HepG2 (cell line): Measurements from ENCODE around the gene ICAM5. TPM values are rescaled to one million over a fixed set of nuclear protein-coding genes. Genes with fewer than 3 reads are reported as not detected.

Experiments used
- CHD2 ChIP-seq: IDR thresholded peaks from 2 replicates; pipeline ENCODE4 v1.6.1; 2011; ENCODE audit warnings: low read depth, low read length, improper control_type of control experiment
- ESRRA ChIP-seq: sonication (generic); formaldehyde crosslinking; IDR thresholded peaks from 2 replicates; pipeline ENCODE4 v1.5.1; 2020; ENCODE audit warnings: mild to moderate bottlenecking, low read depth, missing genetic modification reagents
- ETV6 ChIP-seq: sonication (generic); formaldehyde crosslinking; conservative IDR thresholded peaks from 2 replicates; pipeline ENCODE4 v1.4.0; 2020; ENCODE audit warnings: missing genetic modification reagents
- HOXA3 ChIP-seq: sonication (generic); formaldehyde crosslinking; IDR thresholded peaks from 2 replicates; pipeline ENCODE4 v1.5.0; 2020; ENCODE audit warnings: missing genetic modification reagents
- MYNN ChIP-seq: sonication (generic); formaldehyde crosslinking; IDR thresholded peaks from 2 replicates; pipeline ENCODE4 v1.4.0; 2020; ENCODE audit warnings: mild to moderate bottlenecking, low read depth, missing genetic modification reagents
- NFE2 ChIP-seq: sonication (generic); formaldehyde crosslinking; IDR thresholded peaks from 2 replicates; pipeline ENCODE4 v1.4.0; 2020; ENCODE audit warnings: missing genetic modification reagents
- NFIC ChIP-seq: IDR thresholded peaks from 2 replicates; pipeline ENCODE4 v1.6.1; 2012; ENCODE audit warnings: mild to moderate bottlenecking, low read length, inconsistent platforms
- NR2C2 ChIP-seq: sonication (generic); formaldehyde crosslinking; IDR thresholded peaks from 2 replicates; pipeline ENCODE4 v1.4.0; 2020; ENCODE audit warnings: missing genetic modification reagents, mild to moderate bottlenecking, moderate library complexity, borderline replicate concordance
- NR2F1 ChIP-seq, 2 experiments: fragments of 450-650 bp in 1 of 2; formaldehyde crosslinking in 1 of 2; IDR thresholded peaks; 2 replicates each; pipeline versions ENCODE4 v1.5.0 to v1.6.1; 2016 to 2020; ENCODE audit warnings: mild to moderate bottlenecking in 1 of 2, missing compliant biosample characterization in 1 of 2, missing genetic modification reagents in 1 of 2, moderate library complexity in 1 of 2
- RARA ChIP-seq: IDR thresholded peaks from 2 replicates; pipeline ENCODE4 v1.6.1; 2016; ENCODE audit warnings: missing genetic modification reagents, missing compliant biosample characterization
- SALL1 ChIP-seq: sonication (generic); formaldehyde crosslinking; IDR thresholded peaks from 2 replicates; pipeline ENCODE4 v1.8.0; 2022; ENCODE audit warnings: mild to moderate bottlenecking, missing genetic modification reagents
- ZBTB20 ChIP-seq: sonication (generic); formaldehyde crosslinking; IDR thresholded peaks from 2 replicates; pipeline ENCODE4 v1.8.1; 2023; ENCODE audit warnings: missing genetic modification reagents, low read depth, mild to moderate bottlenecking, borderline replicate concordance
- ZBTB7B ChIP-seq: sonication (generic); formaldehyde crosslinking; IDR thresholded peaks from 2 replicates; pipeline ENCODE4 v1.4.0; 2020; ENCODE audit warnings: missing genetic modification reagents
- ZMYM2 ChIP-seq: sonication (generic); formaldehyde crosslinking; IDR thresholded peaks from 2 replicates; pipeline ENCODE4 v1.8.0; 2022; ENCODE audit warnings: mild to moderate bottlenecking, missing genetic modification reagents
- ZNF383 ChIP-seq: sonication (generic); formaldehyde crosslinking; IDR thresholded peaks from 2 replicates; pipeline ENCODE4 v1.4.0; 2020; ENCODE audit warnings: missing genetic modification reagents, mild to moderate bottlenecking, borderline replicate concordance
- ZNF563 ChIP-seq: sonication (generic); formaldehyde crosslinking; IDR thresholded peaks from 2 replicates; pipeline ENCODE4 v1.8.0; 2022; ENCODE audit warnings: mild to moderate bottlenecking, moderate library complexity, missing genetic modification reagents
- polyA plus RNA-seq, 8 experiments: library from polyadenylated mRNA; depleted of rRNA in 3 of 8; stranded (reverse) in 7 of 8; unstranded in 1 of 8; fragments of >200 nt; fragmentation: Illumina TruSeq in 4 of 8; extraction: Trizol in 4 of 8; gene quantifications; 2 replicates each; pipeline versions ENCODE4 v1.2.1 to v1.2.3, GENCODE V29; 2011 to 2016; ENCODE audit warnings: low read depth in 4 of 8, missing spikeins in 1 of 8, mixed read lengths in 1 of 8; ENCODE audit not compliant: insufficient read depth in 1 of 8
- total RNA-seq, 5 experiments: library from RNA; depleted of rRNA; stranded (reverse); fragments of >200 nt; fragmentation: Illumina TruSeq; extraction: Trizol; gene quantifications; 2 replicates each; pipeline ENCODE4 v1.2.3, GENCODE V29; 2016; ENCODE audit warnings: low read depth in 1 of 5
- TF ChIP-seq, protein P1 (sequence below): sonication (generic); formaldehyde crosslinking; conservative IDR thresholded peaks from 2 replicates; pipeline ENCODE4 v1.4.0; 2020; ENCODE audit warnings: mild to moderate bottlenecking, missing genetic modification reagents, moderate library complexity
- TF ChIP-seq, protein P2 (sequence below): sonication (generic); formaldehyde crosslinking; IDR thresholded peaks from 2 replicates; pipeline ENCODE4 v1.5.1; 2020; ENCODE audit warnings: mild to moderate bottlenecking, missing genetic modification reagents, moderate library complexity
- TF ChIP-seq, protein P3 (sequence below): sonication (generic); formaldehyde crosslinking; IDR thresholded peaks from 2 replicates; pipeline ENCODE4 v1.4.0; 2020; ENCODE audit warnings: missing genetic modification reagents, borderline replicate concordance

Gene ICAM5
- total and polyA plus RNA-seq, 2 of the 13 experiments (the other 11 are each of a cell fraction or from before 2014, with no cell fraction given) = 0.46 to 1.6 TPM

DNA sequence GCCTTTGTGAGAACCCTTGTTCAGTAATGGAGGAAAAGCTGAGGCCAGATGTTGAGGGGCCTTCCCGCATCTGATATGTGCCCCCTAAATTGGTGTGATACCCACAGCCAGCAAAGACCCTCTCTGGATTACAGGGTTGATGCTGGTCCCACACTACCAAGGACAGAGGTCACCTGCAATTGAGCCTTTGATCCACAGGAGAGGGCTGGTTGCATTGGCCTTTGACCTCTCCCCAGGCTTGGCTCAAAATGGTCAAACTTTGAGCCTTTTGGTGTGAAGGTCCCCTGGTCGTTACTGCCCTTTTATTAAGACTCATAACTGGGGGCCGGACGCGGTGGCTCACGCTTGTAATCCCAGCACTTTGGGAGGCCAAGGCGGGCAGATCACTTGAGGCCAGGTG, 46.1 kb upstream of the ICAM5 start (continued):
- TF ChIP-seq, protein P1, sequence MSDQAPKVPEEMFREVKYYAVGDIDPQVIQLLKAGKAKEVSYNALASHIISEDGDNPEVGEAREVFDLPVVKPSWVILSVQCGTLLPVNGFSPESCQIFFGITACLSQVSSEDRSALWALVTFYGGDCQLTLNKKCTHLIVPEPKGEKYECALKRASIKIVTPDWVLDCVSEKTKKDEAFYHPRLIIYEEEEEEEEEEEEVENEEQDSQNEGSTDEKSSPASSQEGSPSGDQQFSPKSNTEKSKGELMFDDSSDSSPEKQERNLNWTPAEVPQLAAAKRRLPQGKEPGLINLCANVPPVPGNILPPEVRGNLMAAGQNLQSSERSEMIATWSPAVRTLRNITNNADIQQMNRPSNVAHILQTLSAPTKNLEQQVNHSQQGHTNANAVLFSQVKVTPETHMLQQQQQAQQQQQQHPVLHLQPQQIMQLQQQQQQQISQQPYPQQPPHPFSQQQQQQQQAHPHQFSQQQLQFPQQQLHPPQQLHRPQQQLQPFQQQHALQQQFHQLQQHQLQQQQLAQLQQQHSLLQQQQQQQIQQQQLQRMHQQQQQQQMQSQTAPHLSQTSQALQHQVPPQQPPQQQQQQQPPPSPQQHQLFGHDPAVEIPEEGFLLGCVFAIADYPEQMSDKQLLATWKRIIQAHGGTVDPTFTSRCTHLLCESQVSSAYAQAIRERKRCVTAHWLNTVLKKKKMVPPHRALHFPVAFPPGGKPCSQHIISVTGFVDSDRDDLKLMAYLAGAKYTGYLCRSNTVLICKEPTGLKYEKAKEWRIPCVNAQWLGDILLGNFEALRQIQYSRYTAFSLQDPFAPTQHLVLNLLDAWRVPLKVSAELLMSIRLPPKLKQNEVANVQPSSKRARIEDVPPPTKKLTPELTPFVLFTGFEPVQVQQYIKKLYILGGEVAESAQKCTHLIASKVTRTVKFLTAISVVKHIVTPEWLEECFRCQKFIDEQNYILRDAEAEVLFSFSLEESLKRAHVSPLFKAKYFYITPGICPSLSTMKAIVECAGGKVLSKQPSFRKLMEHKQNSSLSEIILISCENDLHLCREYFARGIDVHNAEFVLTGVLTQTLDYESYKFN (CRISPR knock-in tag) = peak; percentile 32; the same call in 1 of the 2 replicates
- peak; percentile 73; the same call in 1 of the 2 replicates for TF ChIP-seq ESRRA (CRISPR knock-in tag)
- peak; percentile 12; the same call in 1 of the 2 replicates for TF ChIP-seq HOXA3 (CRISPR knock-in tag)
- TF ChIP-seq NR2F1 (CRISPR knock-in tag; IDR thresholded peaks at IDR 0.05) = peak; percentile 54 to 58; a peak in 3 of 4 replicates
- TF ChIP-seq, protein P2, sequence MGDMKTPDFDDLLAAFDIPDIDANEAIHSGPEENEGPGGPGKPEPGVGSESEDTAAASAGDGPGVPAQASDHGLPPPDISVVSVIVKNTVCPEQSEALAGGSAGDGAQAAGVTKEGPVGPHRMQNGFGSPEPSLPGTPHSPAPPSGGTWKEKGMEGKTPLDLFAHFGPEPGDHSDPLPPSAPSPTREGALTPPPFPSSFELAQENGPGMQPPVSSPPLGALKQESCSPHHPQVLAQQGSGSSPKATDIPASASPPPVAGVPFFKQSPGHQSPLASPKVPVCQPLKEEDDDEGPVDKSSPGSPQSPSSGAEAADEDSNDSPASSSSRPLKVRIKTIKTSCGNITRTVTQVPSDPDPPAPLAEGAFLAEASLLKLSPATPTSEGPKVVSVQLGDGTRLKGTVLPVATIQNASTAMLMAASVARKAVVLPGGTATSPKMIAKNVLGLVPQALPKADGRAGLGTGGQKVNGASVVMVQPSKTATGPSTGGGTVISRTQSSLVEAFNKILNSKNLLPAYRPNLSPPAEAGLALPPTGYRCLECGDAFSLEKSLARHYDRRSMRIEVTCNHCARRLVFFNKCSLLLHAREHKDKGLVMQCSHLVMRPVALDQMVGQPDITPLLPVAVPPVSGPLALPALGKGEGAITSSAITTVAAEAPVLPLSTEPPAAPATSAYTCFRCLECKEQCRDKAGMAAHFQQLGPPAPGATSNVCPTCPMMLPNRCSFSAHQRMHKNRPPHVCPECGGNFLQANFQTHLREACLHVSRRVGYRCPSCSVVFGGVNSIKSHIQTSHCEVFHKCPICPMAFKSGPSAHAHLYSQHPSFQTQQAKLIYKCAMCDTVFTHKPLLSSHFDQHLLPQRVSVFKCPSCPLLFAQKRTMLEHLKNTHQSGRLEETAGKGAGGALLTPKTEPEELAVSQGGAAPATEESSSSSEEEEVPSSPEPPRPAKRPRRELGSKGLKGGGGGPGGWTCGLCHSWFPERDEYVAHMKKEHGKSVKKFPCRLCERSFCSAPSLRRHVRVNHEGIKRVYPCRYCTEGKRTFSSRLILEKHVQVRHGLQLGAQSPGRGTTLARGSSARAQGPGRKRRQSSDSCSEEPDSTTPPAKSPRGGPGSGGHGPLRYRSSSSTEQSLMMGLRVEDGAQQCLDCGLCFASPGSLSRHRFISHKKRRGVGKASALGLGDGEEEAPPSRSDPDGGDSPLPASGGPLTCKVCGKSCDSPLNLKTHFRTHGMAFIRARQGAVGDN (CRISPR knock-in tag) = peak; percentile 15; the same call in 1 of the 2 replicates
- 0 out of 2 replicates have a peak, but pooled peaks have one; percentile 23 for TF ChIP-seq ZMYM2 (CRISPR knock-in tag)
- TF ChIP-seq, protein P3, sequence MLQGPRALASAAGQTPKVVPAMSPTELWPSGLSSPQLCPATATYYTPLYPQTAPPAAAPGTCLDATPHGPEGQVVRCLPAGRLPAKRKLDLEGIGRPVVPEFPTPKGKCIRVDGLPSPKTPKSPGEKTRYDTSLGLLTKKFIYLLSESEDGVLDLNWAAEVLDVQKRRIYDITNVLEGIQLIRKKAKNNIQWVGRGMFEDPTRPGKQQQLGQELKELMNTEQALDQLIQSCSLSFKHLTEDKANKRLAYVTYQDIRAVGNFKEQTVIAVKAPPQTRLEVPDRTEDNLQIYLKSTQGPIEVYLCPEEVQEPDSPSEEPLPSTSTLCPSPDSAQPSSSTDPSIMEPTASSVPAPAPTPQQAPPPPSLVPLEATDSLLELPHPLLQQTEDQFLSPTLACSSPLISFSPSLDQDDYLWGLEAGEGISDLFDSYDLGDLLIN = no peak
- TF ChIP-seq NFE2 (CRISPR knock-in tag) = no peak
- peak; percentile 57 for TF ChIP-seq SALL1 (CRISPR knock-in tag)
- TF ChIP-seq RARA (CRISPR knock-in tag) = 0 out of 2 replicates have a peak, but pooled peaks have one; percentile 7
- no peak for TF ChIP-seq ZNF383 (CRISPR knock-in tag)
- TF ChIP-seq ZBTB20 (CRISPR knock-in tag) = no peak
- peak; percentile 33; the same call in 1 of the 2 replicates for TF ChIP-seq ZBTB7B (CRISPR knock-in tag)
- TF ChIP-seq MYNN = no peak
- TF ChIP-seq ETV6 = no peak
- TF ChIP-seq NFIC = no peak
- TF ChIP-seq CHD2 = no peak
- TF ChIP-seq ZNF563 (CRISPR knock-in tag) = no peak
- TF ChIP-seq NR2C2 (CRISPR knock-in tag) = peak; percentile 75
